ENCODE data around the gene CSGALNACT2. TPM values are rescaled to one million over a fixed set of nuclear protein-coding genes. Genes with fewer than 3 reads are reported as not detected.

CSGALNACT2 gene
- total and polyA plus RNA-seq, 7 experiments from 2014 or later, result 19.0 to 57.5 (median 50.4) TPM

DNA sequence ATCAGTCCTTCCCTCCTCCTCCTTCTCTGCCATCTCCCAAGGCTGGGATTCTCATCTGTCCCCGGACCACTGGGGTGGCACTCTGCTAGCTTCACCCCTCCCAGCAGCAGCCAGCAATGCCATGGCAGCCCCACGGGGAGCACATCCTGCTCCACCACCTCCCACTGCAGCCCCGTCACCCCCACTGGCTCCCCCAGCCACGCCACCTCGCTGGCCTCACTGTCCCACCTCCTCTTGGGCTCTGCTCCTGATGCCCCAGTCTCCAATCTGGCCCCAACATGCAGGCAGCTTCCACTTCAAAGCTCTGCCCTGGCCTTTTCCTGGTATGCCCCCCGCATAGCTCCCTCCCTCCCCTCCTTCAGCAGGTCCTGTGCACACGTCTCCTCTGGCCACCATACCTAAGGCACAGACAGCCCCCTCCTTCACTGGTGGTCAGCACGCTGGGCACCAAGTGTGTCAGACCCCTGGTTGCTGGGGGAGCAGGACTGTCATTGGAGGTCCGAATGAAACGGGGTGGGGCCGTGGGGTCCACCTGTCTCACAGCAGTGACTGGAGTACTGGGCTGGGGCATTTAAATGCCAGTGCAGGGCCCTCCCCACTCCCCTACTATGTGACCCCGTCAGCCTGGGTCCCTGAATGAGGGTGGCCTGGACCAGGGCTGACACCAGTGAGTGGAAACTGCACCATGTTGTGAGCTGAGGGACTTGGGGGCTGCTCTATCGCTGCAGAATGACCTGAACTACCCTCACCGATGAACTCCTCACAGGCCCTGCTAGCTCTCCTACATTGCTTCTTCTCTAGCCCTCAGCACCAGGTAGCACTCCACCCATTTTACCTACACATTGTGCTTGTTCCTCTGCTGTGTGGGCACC is 89.9 kb downstream of the CSGALNACT2 start:
- POLR2A ChIA-PET, result no interaction called here
- peak overlapping the region; percentile 35 for H3K4me3 ChIP-seq (ENCODE audit: low read length)
- H3K9me3 Mint-ChIP-seq, result peaks cover 0 to 2% (median 0%) of the 10 kb centered on the region in 11 donors

DNA sequence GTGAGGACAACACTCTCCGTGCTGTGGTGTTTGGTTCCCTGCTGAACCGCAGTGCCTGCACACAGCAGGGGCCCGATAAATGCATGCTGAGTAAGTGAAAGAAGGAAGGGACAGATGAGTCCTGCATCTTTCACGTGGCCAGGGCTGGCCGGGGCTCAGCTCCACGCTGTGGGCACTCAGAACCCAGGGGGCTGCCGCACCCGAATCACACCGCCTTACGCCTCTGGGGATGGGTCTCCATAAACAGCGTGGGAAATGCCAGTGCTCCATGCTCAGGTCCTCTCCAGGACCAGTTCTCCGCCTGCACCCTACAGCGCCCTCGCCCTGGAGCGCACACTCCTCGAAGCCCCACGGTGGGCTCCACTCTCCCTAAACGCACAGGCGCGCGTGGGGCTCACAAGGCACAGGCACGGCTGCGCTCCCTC is 90.5 kb downstream of the CSGALNACT2 start:
- Mint-ChIP-seq H3K4me3 (peak overlapping the region; percentile 48 to 84 (median 60)), H3K4me1 (peaks cover 7 to 33% (median 16%) of the 10 kb centered on the region in 7 donors), H3K36me3 (no peaks in the 10 kb centered on the region), H3K27me3 (peaks cover 8 to 52% (median 26%) of the 10 kb centered on the region in 5 donors), H3K9me3 (peaks cover 0 to 2% (median 0%) of the 10 kb centered on the region in 11 donors), H3K27ac (peak overlapping the region in 2 of 9 donors; percentile 3 to 57)
- Histone ChIP-seq H3K27ac (ENCODE audit: low read depth, low read length) (no peak overlapping the region), H3K4me1 (ENCODE audit: control insufficient read depth in 2 of 2, insufficient read depth in 2 of 2, low read length in 2 of 2) (peaks cover 0 to 60% of the 10 kb centered on the region in 2 donors), H3K36me3 (ENCODE audit: control insufficient read depth in 2 of 3, insufficient read depth in 3 of 3, low read length in 3 of 3) (no peaks in the 10 kb centered on the region), H3K4me3 (ENCODE audit: low read length) (peak overlapping the region; percentile 35), H3K27me3 (ENCODE audit: control insufficient read depth in 2 of 2, insufficient read depth in 2 of 2, low read length in 2 of 2) (no peaks in the 10 kb centered on the region), H3K9me3 (ENCODE audit: control insufficient read depth in 2 of 3, low read length in 3 of 3) (no peaks in the 10 kb centered on the region)
- intact Hi-C loops (cut with micrococcal nuclease), result no loop called here
- ATAC-seq (no peak), DNase-seq (no peak)
- ChIA-PET CTCF (no interaction called here), POLR2A (no interaction called here)

More for the DNA sequence above, 89.9 kb downstream of the CSGALNACT2 start:
- Mint-ChIP-seq H3K27ac (peak overlapping the region in 3 of 9 donors; percentile 3 to 74 (median 57)), H3K27me3 (peaks cover 8 to 54% (median 26%) of the 10 kb centered on the region in 5 donors), H3K4me1 (peaks cover 7 to 33% (median 16%) of the 10 kb centered on the region in 7 donors), H3K4me3 (peak overlapping the region in 7 of 10 donors; percentile 41 to 84 (median 75)), H3K36me3 (no peaks in the 10 kb centered on the region)
- Histone ChIP-seq H3K36me3 (ENCODE audit: control insufficient read depth in 2 of 3, insufficient read depth in 3 of 3, low read length in 3 of 3) (no peaks in the 10 kb centered on the region), H3K27me3 (ENCODE audit: control insufficient read depth in 2 of 2, insufficient read depth in 2 of 2, low read length in 2 of 2) (no peaks in the 10 kb centered on the region), H3K9me3 (ENCODE audit: control insufficient read depth in 2 of 3, low read length in 3 of 3) (no peaks in the 10 kb centered on the region), H3K4me1 (ENCODE audit: control insufficient read depth in 2 of 2, insufficient read depth in 2 of 2, low read length in 2 of 2) (peaks cover 0 to 60% of the 10 kb centered on the region in 2 donors), H3K27ac (ENCODE audit: low read depth, low read length) (no peak overlapping the region)
- CTCF ChIA-PET, result no interaction called here
- DNase-seq (peak in 2 of 9 donors; percentile 2 to 24), ATAC-seq (no peak)
- intact Hi-C loops (cut with micrococcal nuclease), result no loop called here

DNA sequence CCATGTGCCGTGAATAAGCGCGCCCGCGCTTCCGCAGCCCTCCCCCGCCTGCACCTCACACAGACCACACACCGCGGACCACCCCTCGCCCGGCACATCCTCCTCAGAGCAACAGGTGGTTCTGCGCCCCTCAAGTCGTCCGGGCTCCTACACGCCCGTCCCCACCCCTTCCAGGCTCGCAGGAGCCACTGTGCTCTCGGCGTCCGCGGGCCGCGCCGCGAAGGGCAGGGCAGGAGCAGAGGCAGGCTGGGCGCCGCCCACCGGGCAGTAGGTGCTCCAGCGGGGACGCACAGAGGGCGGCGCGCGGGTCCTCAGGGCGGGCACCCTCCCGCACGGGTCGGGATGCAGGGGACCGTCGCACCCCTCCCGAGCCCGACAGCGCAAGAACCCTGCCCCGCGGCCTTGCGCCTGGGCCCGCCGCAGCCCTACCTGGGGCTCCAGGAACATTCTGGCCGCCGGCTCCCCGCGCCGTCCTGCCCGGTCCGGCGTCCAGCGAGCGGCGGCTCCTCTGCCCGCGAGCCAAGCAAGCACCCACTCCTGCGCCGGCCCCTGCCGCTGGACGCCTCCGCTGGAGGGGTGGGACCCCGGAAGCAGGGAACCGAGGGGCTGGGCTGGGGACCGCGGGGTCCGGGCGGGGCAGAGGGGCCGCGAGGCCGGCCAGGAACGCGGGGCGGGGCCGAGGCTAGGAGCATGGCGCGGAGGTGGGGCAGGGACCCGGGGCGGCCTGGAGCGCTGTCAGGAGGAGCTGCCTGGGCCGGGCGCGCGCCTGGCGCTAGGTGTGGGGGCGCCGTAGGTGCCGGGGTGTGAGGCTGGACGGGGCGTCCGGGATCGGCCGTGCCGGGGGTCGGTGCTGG is 91.2 kb downstream of the CSGALNACT2 start:
- no peaks in the 10 kb centered on the region for H3K36me3 ChIP-seq (ENCODE audit: control insufficient read depth in 2 of 3, insufficient read depth in 3 of 3, low read length in 3 of 3)
- ATAC-seq (peak; percentile 45), DNase-seq (peak in 2 of 9 donors; percentile 7 to 46)
- intact Hi-C loops (cut with micrococcal nuclease), result loop anchor here in 1 of 2 donors (2.0 kb wide), 1 partner anchor 25 kb away; no protein-coding TSS in a partner anchor
- H3K9me3 ChIP-seq (ENCODE audit: control insufficient read depth in 2 of 3, low read length in 3 of 3), result no peaks in the 10 kb centered on the region
- Mint-ChIP-seq H3K36me3 (no peaks in the 10 kb centered on the region), H3K9me3 (peaks cover 0 to 2% (median 0%) of the 10 kb centered on the region in 11 donors), H3K4me1 (peaks cover 7 to 33% (median 16%) of the 10 kb centered on the region in 7 donors), H3K27ac (no peak overlapping the region), H3K27me3 (peaks cover 8 to 48% (median 26%) of the 10 kb centered on the region in 5 donors), H3K4me3 (peak overlapping the region; percentile 48 to 84 (median 60))
- H3K4me3 ChIP-seq (ENCODE audit: low read length), result peak overlapping the region; percentile 35
- ChIA-PET CTCF (interaction anchor here (0.5 kb wide), 1 partner anchor 1753 kb away, joined by 3 read pairs; no protein-coding TSS in a partner anchor), POLR2A (no interaction called here)
- peaks cover 0 to 60% of the 10 kb centered on the region in 2 donors for H3K4me1 ChIP-seq (ENCODE audit: control insufficient read depth in 2 of 2, insufficient read depth in 2 of 2, low read length in 2 of 2)
- H3K27ac ChIP-seq (ENCODE audit: low read depth, low read length), result no peak overlapping the region
- no peaks in the 10 kb centered on the region for H3K27me3 ChIP-seq (ENCODE audit: control insufficient read depth in 2 of 2, insufficient read depth in 2 of 2, low read length in 2 of 2)

DNA sequence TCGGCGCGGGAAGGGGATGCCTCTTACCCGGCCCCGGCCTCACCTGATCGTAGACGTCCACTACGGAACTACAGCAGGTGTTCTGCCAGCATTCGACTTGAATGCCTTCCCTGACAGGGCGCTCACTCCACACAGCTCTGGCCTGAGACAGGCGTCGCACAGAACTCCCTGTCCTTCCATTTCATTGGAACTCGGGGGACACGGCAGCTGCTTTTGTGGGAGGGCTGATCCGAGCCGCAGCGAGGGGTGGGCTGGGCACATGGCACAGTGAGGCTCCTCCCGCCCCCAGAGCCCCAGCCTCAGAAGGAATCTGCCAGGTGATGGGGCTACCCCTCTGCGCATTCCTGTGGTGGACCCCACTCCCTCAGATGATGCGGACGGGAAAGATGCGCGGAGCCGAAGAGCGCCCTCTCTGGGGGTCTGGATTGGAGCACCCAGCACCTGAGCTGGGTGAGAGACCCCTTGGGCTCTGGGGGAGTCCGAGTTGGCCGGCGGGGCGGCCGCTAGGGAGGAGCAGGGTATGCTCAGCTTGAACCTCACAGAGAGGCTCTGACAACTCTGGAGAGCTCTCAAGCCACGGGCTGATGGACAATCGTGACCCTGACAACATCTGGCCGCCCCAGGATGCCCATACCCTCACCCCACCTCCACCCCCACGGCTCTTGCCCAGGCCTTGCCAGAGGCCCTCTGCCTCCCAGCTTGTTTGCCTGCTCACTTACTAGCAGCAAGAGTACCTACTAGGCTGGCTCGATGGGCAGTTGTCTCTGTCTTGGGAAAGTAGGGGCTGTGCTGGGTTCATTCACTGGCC is 92.1 kb downstream of the CSGALNACT2 start:
- H3K4me1 ChIP-seq (ENCODE audit: control insufficient read depth in 2 of 2, insufficient read depth in 2 of 2, low read length in 2 of 2), result peaks cover 0 to 54% of the 10 kb centered on the region in 2 donors
- DNase-seq (peak in 2 of 9 donors; percentile 1 to 19), ATAC-seq (no peak)
- Mint-ChIP-seq H3K36me3 (no peaks in the 10 kb centered on the region), H3K27me3 (peaks cover 8 to 43% (median 26%) of the 10 kb centered on the region in 5 donors), H3K9me3 (peaks cover 0 to 2% (median 0%) of the 10 kb centered on the region in 11 donors), H3K4me1 (peaks cover 7 to 30% (median 16%) of the 10 kb centered on the region in 7 donors), H3K27ac (no peak overlapping the region), H3K4me3 (peak overlapping the region in 5 of 10 donors; percentile 23 to 68 (median 38))
- POLR2A ChIA-PET, result no interaction called here
- intact Hi-C loops (cut with micrococcal nuclease), result loop anchor here in 1 of 2 donors (2.0 kb wide), 1 partner anchor 26 kb away; no protein-coding TSS in a partner anchor
- no peaks in the 10 kb centered on the region for H3K36me3 ChIP-seq (ENCODE audit: control insufficient read depth in 2 of 3, insufficient read depth in 3 of 3, low read length in 3 of 3)
- H3K4me3 ChIP-seq (ENCODE audit: low read length), result no peak overlapping the region
- no peak overlapping the region for H3K27ac ChIP-seq (ENCODE audit: low read depth, low read length)
- H3K27me3 ChIP-seq (ENCODE audit: control insufficient read depth in 2 of 2, insufficient read depth in 2 of 2, low read length in 2 of 2), result no peaks in the 10 kb centered on the region
- H3K9me3 ChIP-seq (ENCODE audit: control insufficient read depth in 2 of 3, low read length in 3 of 3), result no peaks in the 10 kb centered on the region
- CTCF ChIA-PET, result no interaction called here

DNA sequence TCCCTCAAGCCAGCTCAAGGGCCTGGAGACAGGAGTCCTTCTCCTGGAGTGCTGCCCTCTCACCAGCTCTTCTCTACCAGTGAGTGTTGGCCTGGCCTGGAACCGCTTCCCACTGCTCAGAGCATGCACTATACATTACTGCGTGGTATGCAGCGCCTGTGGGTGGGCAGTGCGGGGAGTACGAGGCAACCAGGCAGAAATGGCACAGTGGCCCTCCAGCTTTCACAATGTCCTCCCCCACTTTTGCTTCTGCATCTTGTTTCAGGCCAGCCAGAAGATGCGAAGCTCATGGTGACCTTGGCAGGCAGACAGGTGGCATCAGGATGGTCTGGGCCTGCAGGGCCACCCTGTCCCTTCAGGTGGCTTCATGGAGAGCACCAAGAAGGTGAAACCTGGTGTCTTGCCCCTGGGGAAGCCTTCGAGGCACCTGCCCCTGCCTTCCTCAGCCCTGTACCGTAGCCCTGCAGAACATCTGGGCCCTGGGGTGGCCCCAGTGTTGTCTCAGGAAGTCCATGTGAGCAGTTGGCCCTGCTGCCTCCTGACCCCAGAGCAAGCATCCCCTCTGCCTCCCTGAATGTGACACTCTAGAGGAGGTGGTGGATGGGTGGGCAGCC is 92.8 kb downstream of the CSGALNACT2 start:
- ATAC-seq, result peak; percentile 17
- H3K27ac Mint-ChIP-seq, result peak overlapping the region in 1 of 9 donors; percentile 21
- intact Hi-C loops (cut with micrococcal nuclease), result loop anchor here in 1 of 2 donors (2.0 kb wide), 1 partner anchor 26 kb away; no protein-coding TSS in a partner anchor

More for the DNA sequence above, 92.8 kb downstream of the CSGALNACT2 start:
- Histone ChIP-seq H3K27ac (ENCODE audit: low read depth, low read length) (no peak overlapping the region), H3K9me3 (ENCODE audit: control insufficient read depth in 2 of 3, low read length in 3 of 3) (no peaks in the 10 kb centered on the region), H3K4me1 (ENCODE audit: control insufficient read depth in 2 of 2, insufficient read depth in 2 of 2, low read length in 2 of 2) (peaks cover 0 to 49% of the 10 kb centered on the region in 2 donors), H3K36me3 (ENCODE audit: control insufficient read depth in 2 of 3, insufficient read depth in 3 of 3, low read length in 3 of 3) (no peaks in the 10 kb centered on the region), H3K27me3 (ENCODE audit: control insufficient read depth in 2 of 2, insufficient read depth in 2 of 2, low read length in 2 of 2) (no peaks in the 10 kb centered on the region), H3K4me3 (ENCODE audit: low read length) (no peak overlapping the region)
- Mint-ChIP-seq H3K27me3 (peaks cover 8 to 42% (median 26%) of the 10 kb centered on the region in 5 donors), H3K4me3 (peak overlapping the region in 6 of 10 donors; percentile 23 to 68 (median 34)), H3K36me3 (no peaks in the 10 kb centered on the region), H3K4me1 (peaks cover 7 to 30% (median 16%) of the 10 kb centered on the region in 7 donors), H3K9me3 (peaks cover 0 to 2% (median 0%) of the 10 kb centered on the region in 11 donors)
- DNase-seq, result peak in 1 of 9 donors; percentile 2
- CTCF ChIA-PET, result no interaction called here
- POLR2A ChIA-PET, result no interaction called here
